DOHH2 (cell line): ENCODE results near the gene FBXL2.

Experiments used
- EZH2phosphoT487 ChIP-seq: fragments of 200-600 bp; sonication (generic); IDR thresholded peaks from 2 replicates; pipeline ENCODE4 v1.6.1; 2017; ENCODE audit warnings: borderline replicate concordance, mild to moderate bottlenecking, antibody characterized with exemption, low read length, moderate library complexity, mixed read lengths
- TF ChIP-seq, protein P1 (sequence below): fragments of 200-600 bp; sonication (generic); IDR thresholded peaks from one replicate; pipeline ENCODE4 v1.5.1; 2014; ENCODE audit warnings: antibody characterized with exemption, mild to moderate bottlenecking, low read depth, low read length; ENCODE audit not compliant: poor library complexity, severe bottlenecking

DNA sequence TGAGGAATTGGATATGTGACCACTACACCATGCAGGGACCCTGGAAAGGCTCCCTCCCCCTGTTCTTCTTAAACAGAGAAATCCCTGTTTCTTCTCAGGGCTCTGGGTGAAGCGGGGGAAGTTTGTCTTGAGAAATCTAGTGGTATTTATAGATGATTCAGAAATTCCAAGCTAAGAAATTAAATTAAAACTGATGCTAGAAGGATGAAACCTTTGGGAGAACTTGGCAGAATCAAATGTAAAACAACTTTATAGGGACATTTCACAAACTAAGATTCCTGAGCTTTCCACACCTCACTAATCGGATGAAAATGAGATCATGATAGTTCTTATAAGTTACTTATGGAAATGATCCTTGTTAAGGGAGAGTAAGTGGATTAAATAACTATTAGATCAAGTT is 54.2 kb downstream of the FBXL2 start:
- TF ChIP-seq, protein P1, sequence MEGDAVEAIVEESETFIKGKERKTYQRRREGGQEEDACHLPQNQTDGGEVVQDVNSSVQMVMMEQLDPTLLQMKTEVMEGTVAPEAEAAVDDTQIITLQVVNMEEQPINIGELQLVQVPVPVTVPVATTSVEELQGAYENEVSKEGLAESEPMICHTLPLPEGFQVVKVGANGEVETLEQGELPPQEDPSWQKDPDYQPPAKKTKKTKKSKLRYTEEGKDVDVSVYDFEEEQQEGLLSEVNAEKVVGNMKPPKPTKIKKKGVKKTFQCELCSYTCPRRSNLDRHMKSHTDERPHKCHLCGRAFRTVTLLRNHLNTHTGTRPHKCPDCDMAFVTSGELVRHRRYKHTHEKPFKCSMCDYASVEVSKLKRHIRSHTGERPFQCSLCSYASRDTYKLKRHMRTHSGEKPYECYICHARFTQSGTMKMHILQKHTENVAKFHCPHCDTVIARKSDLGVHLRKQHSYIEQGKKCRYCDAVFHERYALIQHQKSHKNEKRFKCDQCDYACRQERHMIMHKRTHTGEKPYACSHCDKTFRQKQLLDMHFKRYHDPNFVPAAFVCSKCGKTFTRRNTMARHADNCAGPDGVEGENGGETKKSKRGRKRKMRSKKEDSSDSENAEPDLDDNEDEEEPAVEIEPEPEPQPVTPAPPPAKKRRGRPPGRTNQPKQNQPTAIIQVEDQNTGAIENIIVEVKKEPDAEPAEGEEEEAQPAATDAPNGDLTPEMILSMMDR, result no peak
- no peak for TF ChIP-seq EZH2phosphoT487
